ENCODE measurements around the gene OLR1.

The OLR1 gene

GRCh38 chr12:10151621-10152020 lies 20.3 kb downstream of the OLR1 start:
- no peak for DNase-seq

- DNase-seq: no peak
Observed at GRCh38 chr12:10147714-10148403, 24.1 kb downstream of the OLR1 start.

GRCh38 chr12:10142976-10143589 lies 28.8 kb downstream of the OLR1 start:
- DNase-seq: no peak

- DNase-seq: no peak
Observed at GRCh38 chr12:10140001-10140400, 31.9 kb downstream of the OLR1 start.

GRCh38 chr12:10136637-10137205 lies 35.2 kb downstream of the OLR1 start:
- DNase-seq: no peak

- no peak for DNase-seq
Observed at GRCh38 chr12:10135126-10135525, 36.8 kb downstream of the OLR1 start.

- DNase-seq: no peak
Observed at GRCh38 chr12:10132850-10133370, 39.0 kb downstream of the OLR1 start.

GRCh38 chr12:10131111-10131690 lies 40.7 kb downstream of the OLR1 start:
- no peak for DNase-seq

GRCh38 chr12:10130042-10130441 lies 41.9 kb downstream of the OLR1 start, which contains the start of gene CLEC7A:
Gene CLEC7A (minus strand): TSS chr12:10130199. CDS start chr12:10130082, 117 bp downstream.
- DNase-seq: no peak

GRCh38 chr12:10128687-10129086 lies 43.2 kb downstream of the OLR1 start:
- no peak for DNase-seq

- no peak for DNase-seq
Observed at GRCh38 chr12:10126413-10126812, 45.5 kb downstream of the OLR1 start.

GRCh38 chr12:10122689-10123088 lies 49.2 kb downstream of the OLR1 start:
- DNase-seq: no peak

- no peak for DNase-seq
Observed at GRCh38 chr12:10121278-10121677, 50.7 kb downstream of the OLR1 start.

GRCh38 chr12:10119066-10119465 lies 52.9 kb downstream of the OLR1 start:
- no peak for DNase-seq

GRCh38 chr12:10115890-10116289 lies 56.0 kb downstream of the OLR1 start:
- DNase-seq: no peak

GRCh38 chr12:10115311-10115710 lies 56.6 kb downstream of the OLR1 start:
- DNase-seq: no peak

- no peak for DNase-seq
Observed at GRCh38 chr12:10113920-10114319, 58.0 kb downstream of the OLR1 start.

- DNase-seq: no peak
Observed at GRCh38 chr12:10113075-10113474, 58.9 kb downstream of the OLR1 start.

- no peak for DNase-seq
Observed at GRCh38 chr12:10111451-10111850, 60.5 kb downstream of the OLR1 start.

GRCh38 chr12:10110256-10110844 lies 61.6 kb downstream of the OLR1 start:
- DNase-seq: no peak
